HCT116 (cell line): ENCODE results near the gene SLC7A11. TPM values are rescaled to one million over a fixed set of nuclear protein-coding genes. Genes with fewer than 3 reads are reported as not detected.

ENCODE experiments used
- ATAC-seq: fragments of 200-7000 bp; cut with Tn5 transposase; 2 replicates; pipeline ENCODE4 v1.9.1; 2020; ENCODE audit warnings: mild to moderate bottlenecking, moderate library complexity
- BruUV-seq: library from RNA; stranded (reverse); fragments of 400-500 nt; replicated peaks from 2 replicates; lab custom pipeline; 2021; lab: Mats Ljungman, UMichigan
- CTCF ChIA-PET: fragments of 300-600 bp; sonication (Branson Sonifier 250); formaldehyde crosslinking; loops from one replicate; lab custom pipeline; 2021; ENCODE audit warnings: antibody characterized with exemption; lab: Charles Lee
- POLR2A ChIA-PET: fragments of 300-600, 350-600 bp; sonication (Branson Sonifier 250); formaldehyde crosslinking; loops from one replicate; lab custom pipeline; 2021; ENCODE audit warnings: antibody characterized with exemption; lab: Charles Lee
- RAD21 ChIA-PET, 2 experiments: fragments of 300-600 bp; sonication (Branson Sonifier 250); formaldehyde crosslinking; loops; one replicate each; lab custom pipeline; 2023; ENCODE audit warnings: low total read pairs in 2 of 2; ENCODE audit not compliant: uncharacterized antibody in 2 of 2, unreplicated experiment in 2 of 2, low non-redundant PET in 1 of 2; lab: Charles Lee
- DNase-seq: peaks from one replicate; pipeline ENCODE4 v3.0.0-alpha.2; 2010; ENCODE audit warnings: low read depth, low spot score
- H2AFZ ChIP-seq: fragments of 200-600 bp; shearing (Covaris generic), sonication (generic); 2 replicates; pipeline ENCODE4 v1.6.1; 2017; ENCODE audit warnings: low read depth, mixed run types, mixed read lengths, antibody characterized with exemption, low read length; ENCODE audit not compliant: poor library complexity, severe bottlenecking
- H3K27ac ChIP-seq: 2 replicates; pipeline ENCODE4 v1.5.1; 2012; ENCODE audit warnings: low read depth, low read length
- H3K27me3 ChIP-seq: fragments of 200-600 bp; sonication (generic); 2 replicates; pipeline ENCODE4 v1.6.1; 2016; ENCODE audit warnings: mixed run types, low read length, mixed read lengths; ENCODE audit not compliant: insufficient read depth
- H3K36me3 ChIP-seq, 2 experiments: fragments of 200-500 bp in 1 of 2; fragments of 200-600 bp in 1 of 2; sonication (Bioruptor generic) in 1 of 2; sonication (generic) in 1 of 2; 2 replicates each; pipeline versions ENCODE4 v1.5.1 to v1.6.1; 2014 to 2016; ENCODE audit warnings: low read length in 2 of 2, inconsistent platforms in 1 of 2, mixed read lengths in 1 of 2, mixed run types in 1 of 2; ENCODE audit not compliant: insufficient read depth in 2 of 2, control insufficient read depth in 1 of 2
- H3K4me1 ChIP-seq, 2 experiments: fragments of 200-600 bp in 1 of 2; sonication (generic) in 1 of 2; 2 replicates each; pipeline versions ENCODE4 v1.5.1 to v1.6.1; 2012 to 2017; ENCODE audit warnings: low read length in 2 of 2, inconsistent platforms in 1 of 2, mild to moderate bottlenecking in 1 of 2, mixed read lengths in 1 of 2, mixed run types in 1 of 2, moderate library complexity in 1 of 2; ENCODE audit not compliant: insufficient read depth in 2 of 2, control insufficient read depth in 1 of 2
- H3K4me2 ChIP-seq: fragments of 200-600 bp; sonication (generic); 2 replicates; pipeline ENCODE4 v1.6.1; 2017; ENCODE audit warnings: mixed run types, low read length, mixed read lengths
- H3K4me3 ChIP-seq, 2 experiments: fragments of 200-600 bp in 1 of 2; sonication (generic) in 1 of 2; replicated peaks in 1 of 2; 2 replicates each; pipeline ENCODE4 v1.5.1; 2011 to 2016; ENCODE audit warnings: low read length in 2 of 2, control low read depth in 1 of 2, low read depth in 1 of 2, mild to moderate bottlenecking in 1 of 2, mixed read lengths in 1 of 2, mixed run types in 1 of 2
- H3K79me2 ChIP-seq: fragments of 200-600 bp; sonication (generic); 2 replicates; pipeline ENCODE4 v1.6.1; 2017; ENCODE audit warnings: mild to moderate bottlenecking, mixed run types, low read length, moderate library complexity, mixed read lengths; ENCODE audit not compliant: insufficient read depth
- H3K9ac ChIP-seq: fragments of 200-600 bp; sonication (generic); 2 replicates; pipeline ENCODE4 v1.6.1; 2016; ENCODE audit warnings: low read length, mixed read lengths
- H3K9me2 ChIP-seq: fragments of 200-600 bp; sonication (generic), shearing (Covaris generic); 2 replicates; pipeline ENCODE4 v1.6.1; 2017; ENCODE audit warnings: mixed run types, mild to moderate bottlenecking, moderate library complexity; ENCODE audit not compliant: insufficient read depth
- H3K9me3 ChIP-seq, 2 experiments: fragments of 200-500 bp in 1 of 2; fragments of 200-600 bp in 1 of 2; sonication (Bioruptor generic) in 1 of 2; sonication (generic) in 1 of 2; 2 replicates each; pipeline ENCODE4 v1.6.1; 2014 to 2017; ENCODE audit warnings: low read length in 2 of 2, mixed read lengths in 2 of 2, inconsistent platforms in 1 of 2, low read depth in 1 of 2, mild to moderate bottlenecking in 1 of 2, mixed run types in 1 of 2, moderate library complexity in 1 of 2; ENCODE audit not compliant: control insufficient read depth in 1 of 2, insufficient read depth in 1 of 2
- H4K20me1 ChIP-seq: fragments of 200-600 bp; sonication (generic), shearing (Covaris generic); 2 replicates; pipeline ENCODE4 v1.6.1; 2017; ENCODE audit warnings: mixed run types, mild to moderate bottlenecking, moderate library complexity; ENCODE audit not compliant: insufficient read depth
- CBX3 ChIP-seq: IDR thresholded peaks from 2 replicates; pipeline ENCODE4 v1.6.1; 2012; ENCODE audit warnings: low read depth
- CTCF ChIP-seq, 3 experiments: fragments of 200-600 bp in 1 of 3; sonication (generic) in 1 of 3; IDR thresholded peaks in 2 of 3; conservative IDR thresholded peaks in 1 of 3; 2 replicates each; pipeline ENCODE4 v1.5.1; 2012 to 2017; ENCODE audit warnings: low read depth in 2 of 3, low read length in 2 of 3, antibody characterized with exemption in 1 of 3, borderline replicate concordance in 1 of 3, control low read depth in 1 of 3, mild to moderate bottlenecking in 1 of 3, mixed read lengths in 1 of 3, mixed run types in 1 of 3, moderate library complexity in 1 of 3; ENCODE audit not compliant: insufficient read depth in 1 of 3
- EGR1 ChIP-seq: IDR thresholded peaks from 2 replicates; pipeline ENCODE4 v1.6.1; 2012; ENCODE audit warnings: low read depth
- EZH2 ChIP-seq: fragments of 200-600 bp; sonication (generic); IDR thresholded peaks from 2 replicates; pipeline ENCODE4 v1.6.1; 2017; ENCODE audit warnings: antibody characterized with exemption, mixed run types
- FOSL1 ChIP-seq: IDR thresholded peaks from 2 replicates; pipeline ENCODE4 v1.6.1; 2012; ENCODE audit warnings: low read depth
- JUND ChIP-seq: IDR thresholded peaks from 2 replicates; pipeline ENCODE4 v1.6.1; 2012
- POLR2A ChIP-seq: IDR thresholded peaks from 2 replicates; pipeline ENCODE4 v1.7.0; 2011; ENCODE audit warnings: borderline replicate concordance; ENCODE audit not compliant: insufficient read depth, insufficient read length; ENCODE audit errors: extremely low read depth
- REST ChIP-seq: IDR thresholded peaks from 2 replicates; pipeline ENCODE4 v1.6.1; 2012; ENCODE audit warnings: low read depth
- SIN3A ChIP-seq: IDR thresholded peaks from 2 replicates; pipeline ENCODE4 v1.6.1; 2012; ENCODE audit warnings: low read depth
- SP1 ChIP-seq: IDR thresholded peaks from 2 replicates; pipeline ENCODE4 v1.6.1; 2012; ENCODE audit warnings: low read depth
- SRF ChIP-seq: IDR thresholded peaks from 2 replicates; pipeline ENCODE4 v1.6.1; 2012; ENCODE audit warnings: low read depth
- TCF7L2 ChIP-seq: IDR thresholded peaks from 2 replicates; pipeline ENCODE4 v1.7.0; 2011; ENCODE audit warnings: borderline replicate concordance, inconsistent platforms; ENCODE audit not compliant: insufficient read depth, insufficient read length; ENCODE audit errors: extremely low read depth
- YY1 ChIP-seq: IDR thresholded peaks from 2 replicates; pipeline ENCODE4 v1.6.1; 2011; ENCODE audit warnings: low read length, low read depth, moderate library complexity, mild to moderate bottlenecking; ENCODE audit not compliant: insufficient replicate concordance; ENCODE audit errors: extremely low read depth
- ZBTB33 ChIP-seq: IDR thresholded peaks from 2 replicates; pipeline ENCODE4 v1.6.1; 2011; ENCODE audit warnings: mild to moderate bottlenecking, low read length, moderate library complexity; ENCODE audit not compliant: insufficient replicate concordance; ENCODE audit errors: extremely low read depth
- ZFX ChIP-seq: fragments of 450-650 bp; IDR thresholded peaks from 2 replicates; pipeline ENCODE4 v1.6.1; 2017
- intact Hi-C: fragments of 100-400 bp; cut with micrococcal nuclease; formaldehyde crosslinking; loops from 2 replicates; pipeline ENCODE4 v1.10.0; 2022
- total RNA-seq: library from RNA; stranded (reverse); gene quantifications from one replicate; pipeline ENCODE4 v1.2.1, GENCODE V29; 2021; ENCODE audit not compliant: unreplicated experiment

The SLC7A11 gene
- total RNA-seq, 1 experiment from 2014 or later = 45.8 TPM

- no peaks in the 10 kb centered on the region for H3K4me1 ChIP-seq
- H3K79me2 ChIP-seq = no peaks in the 10 kb centered on the region
- H3K9me2 ChIP-seq = no peaks in the 10 kb centered on the region
- no peak overlapping the region for H3K27ac ChIP-seq
- no TSS peak for BruUV-seq
- TF ChIP-seq TCF7L2 (no peak), SP1 (no peak), CBX3 (no peak), JUND (no peak), FOSL1 (no peak), ZFX (no peak), SRF (no peak), SIN3A (no peak), REST (no peak), YY1 (no peak), EZH2 (no peak), POLR2A (no peak), ZBTB33 (no peak), EGR1 (no peak), CTCF (IDR thresholded peaks at IDR 0.05 in 2 of 3, conservative IDR thresholded peaks at IDR 0.05 in 1 of 3; ENCODE audit: borderline replicate concordance in 1 of 3, insufficient read depth in 1 of 3, low read depth in 2 of 3, low read length in 2 of 3) (no peak)
- ChIA-PET POLR2A (no interaction called here), CTCF (no interaction called here), RAD21 (no interaction called here)
- H3K4me3 ChIP-seq = no peak overlapping the region
- no peak overlapping the region for H2AFZ ChIP-seq
- no peak for DNase-seq
- H3K9me3 ChIP-seq = no peaks in the 10 kb centered on the region
- ATAC-seq = no peak
- H4K20me1 ChIP-seq = no peaks in the 10 kb centered on the region
- H3K9ac ChIP-seq = no peak overlapping the region
- intact Hi-C loops = no loop called here
- H3K4me2 ChIP-seq = no peak overlapping the region
- H3K36me3 ChIP-seq = no peaks in the 10 kb centered on the region
- no peaks in the 10 kb centered on the region for H3K27me3 ChIP-seq
Measured at GRCh38 chr4:138275216-138275615, 33.1 kb upstream of the SLC7A11 start.
